Activated T-helper 17 cell treated with anti-CD3 and anti-CD28 coated beads, Interleukin-2, amount 50 U/mL, for 72 hours (primary cell): ENCODE data around the gene CD82. TPM values are rescaled to one million over a fixed set of nuclear protein-coding genes. Genes with fewer than 3 reads are reported as not detected.
"Not testable (repeated sequence)": the region's sequence is repeated elsewhere in the genome, so short reads cannot be mapped to it uniquely, and the experiment has no call there.

ENCODE experiments used
- ATAC-seq: fragments of 150-1000 bp; cut with Tn5 transposase; replicated peaks from 2 replicates; pipeline ENCODE4 v1.10.0; 2021; ENCODE audit warnings: mild to moderate bottlenecking, moderate library complexity
- H3K27ac Mint-ChIP-seq: one replicate; pipeline ENCODE4 v1.8.0; 2022; ENCODE audit warnings: mixed read lengths
- H3K27me3 Mint-ChIP-seq: one replicate; pipeline ENCODE4 v1.8.0; 2022; ENCODE audit warnings: mixed read lengths
- H3K36me3 Mint-ChIP-seq: one replicate; pipeline ENCODE4 v1.8.0; 2022; ENCODE audit warnings: low read depth, mild to moderate bottlenecking, mixed read lengths
- H3K4me1 Mint-ChIP-seq: one replicate; pipeline ENCODE4 v1.8.0; 2022; ENCODE audit warnings: mixed read lengths
- H3K4me3 Mint-ChIP-seq: one replicate; pipeline ENCODE4 v1.8.0; 2022; ENCODE audit warnings: mild to moderate bottlenecking, mixed read lengths
- H3K9me3 Mint-ChIP-seq: one replicate; pipeline ENCODE4 v1.8.0; 2022; ENCODE audit warnings: mixed read lengths
- total RNA-seq, 2 donors: library from RNA; stranded (reverse); gene quantifications; one replicate each; pipeline ENCODE4 v1.2.3, GENCODE V29; 2022

Gene CD82
- total RNA-seq, 2 donors from 2014 or later, result 147 to 620 TPM

GRCh38 chr11:44542372-44542771, 23.1 kb upstream of the CD82 start:
- Mint-ChIP-seq H3K4me1 (no peaks in the 10 kb centered on the region), H3K4me3 (no peak overlapping the region), H3K27ac (no peak overlapping the region), H3K27me3 (no peaks in the 10 kb centered on the region), H3K9me3 (no peaks in the 10 kb centered on the region), H3K36me3 (no peaks in the 10 kb centered on the region)
- peak; percentile 32 for ATAC-seq

GRCh38 chr11:44546984-44547383, 18.5 kb upstream of the CD82 start:
- not testable (repeated sequence) for ATAC-seq, H3K27ac Mint-ChIP-seq, H3K27me3 Mint-ChIP-seq, H3K9me3 Mint-ChIP-seq, H3K4me1 Mint-ChIP-seq, H3K36me3 Mint-ChIP-seq, H3K4me3 Mint-ChIP-seq

DNA sequence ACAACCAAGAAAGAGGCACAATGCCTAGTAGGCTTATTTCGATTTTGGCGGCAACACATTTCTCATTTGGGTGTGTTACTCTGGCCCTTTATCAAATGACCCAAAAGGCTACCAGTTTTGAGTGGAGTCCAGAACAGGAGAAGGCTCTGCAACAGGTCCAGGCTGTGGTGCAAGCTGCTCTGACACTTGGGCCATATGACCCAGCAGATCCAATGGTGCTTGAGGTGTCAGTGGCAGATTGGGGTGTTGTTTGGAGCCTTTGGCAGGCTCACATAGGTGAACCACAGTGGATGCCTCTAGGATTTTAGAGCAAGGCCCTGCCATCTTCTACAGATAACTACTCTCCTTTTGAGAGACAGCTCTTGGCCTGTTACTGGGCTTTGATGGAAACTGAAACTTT, 17.9 kb upstream of the CD82 start:
- H3K4me1 Mint-ChIP-seq, ATAC-seq, H3K9me3 Mint-ChIP-seq, H3K27me3 Mint-ChIP-seq, H3K36me3 Mint-ChIP-seq, H3K4me3 Mint-ChIP-seq, H3K27ac Mint-ChIP-seq: not testable (repeated sequence)

GRCh38 chr11:44548032-44548695, 17.3 kb upstream of the CD82 start:
- H3K27me3 Mint-ChIP-seq, result no peaks in the 10 kb centered on the region
- H3K4me3 Mint-ChIP-seq, result no peak overlapping the region
- H3K27ac Mint-ChIP-seq, result no peak overlapping the region
- H3K4me1 Mint-ChIP-seq, result no peaks in the 10 kb centered on the region
- H3K36me3 Mint-ChIP-seq, result no peaks in the 10 kb centered on the region
- no peaks in the 10 kb centered on the region for H3K9me3 Mint-ChIP-seq
- ATAC-seq, result no peak

GRCh38 chr11:44548961-44549749, 16.3 kb upstream of the CD82 start:
- ATAC-seq, H3K27me3 Mint-ChIP-seq, H3K4me1 Mint-ChIP-seq, H3K9me3 Mint-ChIP-seq, H3K27ac Mint-ChIP-seq, H3K36me3 Mint-ChIP-seq, H3K4me3 Mint-ChIP-seq: not testable (repeated sequence)

DNA sequence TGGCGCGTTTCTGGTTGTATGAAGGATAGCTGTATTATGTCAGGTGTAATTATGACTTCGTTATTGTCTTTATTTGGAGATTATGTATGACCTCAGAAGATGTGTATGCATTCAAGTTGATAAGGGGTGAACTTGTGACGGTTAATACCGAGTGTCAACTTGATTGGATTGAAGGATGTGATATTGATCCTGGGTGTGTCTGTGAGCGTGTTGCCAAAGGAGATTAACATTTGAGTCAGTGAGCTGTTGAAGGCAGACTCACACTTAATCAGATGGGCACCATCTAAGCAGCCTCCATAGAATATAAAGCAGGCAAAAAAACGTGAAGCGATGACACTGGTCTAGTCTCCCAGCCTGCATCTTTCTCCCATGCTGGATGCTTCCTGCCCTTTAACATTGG, 15.3 kb upstream of the CD82 start:
- H3K4me1 Mint-ChIP-seq, result no peaks in the 10 kb centered on the region
- no peaks in the 10 kb centered on the region for H3K27me3 Mint-ChIP-seq
- no peaks in the 10 kb centered on the region for H3K9me3 Mint-ChIP-seq
- no peak overlapping the region for H3K27ac Mint-ChIP-seq
- H3K4me3 Mint-ChIP-seq, result no peak overlapping the region
- no peak for ATAC-seq
- H3K36me3 Mint-ChIP-seq, result no peaks in the 10 kb centered on the region

DNA sequence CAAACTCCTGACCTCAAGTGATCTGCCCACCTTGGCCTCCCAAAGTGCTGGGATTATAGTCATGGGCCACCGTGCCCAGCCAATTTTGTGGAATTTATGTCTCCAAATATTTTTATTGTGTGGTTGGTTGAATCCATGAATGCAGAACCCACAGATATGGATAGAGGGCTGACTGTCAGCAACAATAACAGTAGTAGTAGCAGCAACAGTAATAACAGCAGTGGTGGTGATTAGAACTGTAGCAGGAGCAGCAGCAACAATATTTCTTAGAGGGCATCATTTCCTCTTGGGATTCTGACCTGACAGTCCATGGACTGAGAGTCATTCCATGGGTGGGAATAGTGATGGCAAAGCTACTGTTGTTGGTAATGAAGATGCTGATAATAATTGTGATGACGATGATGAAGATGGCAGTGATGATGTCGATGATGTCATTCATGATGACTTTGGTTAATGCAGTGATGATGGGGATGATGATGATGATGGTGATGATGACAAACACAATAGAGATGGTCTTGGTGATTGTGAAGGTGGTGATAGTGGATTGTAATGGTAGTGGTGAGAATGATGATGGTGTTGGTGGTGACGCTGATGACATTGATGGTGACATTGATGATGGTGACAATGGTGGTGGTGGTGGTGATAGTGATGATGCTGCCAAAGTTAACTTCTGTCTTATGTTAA, 13.9 kb upstream of the CD82 start:
- Mint-ChIP-seq H3K9me3 (no peaks in the 10 kb centered on the region), H3K27me3 (no peaks in the 10 kb centered on the region), H3K36me3 (no peaks in the 10 kb centered on the region), H3K4me1 (peaks cover under 1% of the 10 kb centered on the region), H3K4me3 (no peak overlapping the region), H3K27ac (no peak overlapping the region)
- ATAC-seq, result peak; percentile 11

DNA sequence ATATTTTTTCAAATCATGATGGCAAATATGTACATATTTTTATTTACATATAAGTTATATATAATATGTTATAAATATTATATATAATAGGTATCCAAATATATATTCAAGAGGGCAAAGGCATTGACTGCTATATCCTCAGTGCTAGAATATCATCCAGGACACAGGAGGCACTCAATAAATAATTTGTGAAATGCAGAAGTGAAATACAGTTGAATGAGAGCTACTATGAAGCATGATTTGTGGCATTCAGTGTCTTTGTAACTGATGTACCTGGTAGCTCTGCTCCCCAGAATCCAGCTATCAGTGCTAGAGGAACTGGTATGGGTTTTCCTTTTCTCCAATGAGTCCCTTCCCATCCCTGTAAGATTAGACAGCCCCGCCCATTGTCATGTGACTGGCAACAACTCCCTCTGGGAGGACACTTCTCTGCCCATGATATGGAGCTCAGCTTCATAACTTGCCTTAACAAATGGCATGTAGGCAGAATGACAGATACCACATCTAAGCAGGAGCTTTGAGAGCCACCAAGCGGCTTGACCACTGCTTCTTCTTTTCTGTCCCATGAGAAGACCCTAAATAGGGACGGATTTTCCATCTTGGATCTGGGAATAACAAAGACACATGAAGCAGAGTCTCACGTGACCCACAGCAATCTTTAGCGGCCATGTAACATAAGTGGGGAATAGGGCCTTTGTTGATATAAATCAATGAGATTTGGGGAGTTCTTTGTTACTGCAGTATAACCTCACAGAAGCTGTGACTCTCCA, 10.2 kb upstream of the CD82 start:
- Mint-ChIP-seq H3K27ac (no peak overlapping the region), H3K27me3 (no peaks in the 10 kb centered on the region), H3K9me3 (no peaks in the 10 kb centered on the region), H3K4me3 (no peak overlapping the region), H3K36me3 (no peaks in the 10 kb centered on the region), H3K4me1 (peaks cover 14% of the 10 kb centered on the region)
- ATAC-seq, result no peak

- H3K27ac Mint-ChIP-seq, result peak overlapping the region; percentile 62
- no peaks in the 10 kb centered on the region for H3K36me3 Mint-ChIP-seq
- ATAC-seq, result peak; percentile 72
- H3K27me3 Mint-ChIP-seq, result no peaks in the 10 kb centered on the region
- no peaks in the 10 kb centered on the region for H3K9me3 Mint-ChIP-seq
- H3K4me1 Mint-ChIP-seq, result peaks cover 14% of the 10 kb centered on the region
- H3K4me3 Mint-ChIP-seq, result peak overlapping the region; percentile 34
These were observed 8.6 kb upstream of the CD82 start for GRCh38 chr11:44556735-44557409.

- no peak overlapping the region for H3K27ac Mint-ChIP-seq
- H3K4me3 Mint-ChIP-seq, result no peak overlapping the region
- H3K9me3 Mint-ChIP-seq, result no peaks in the 10 kb centered on the region
- H3K27me3 Mint-ChIP-seq, result no peaks in the 10 kb centered on the region
- H3K4me1 Mint-ChIP-seq, result peaks cover 14% of the 10 kb centered on the region
- ATAC-seq, result no peak
- no peaks in the 10 kb centered on the region for H3K36me3 Mint-ChIP-seq
These were observed 8.0 kb upstream of the CD82 start for GRCh38 chr11:44557464-44557863.

DNA sequence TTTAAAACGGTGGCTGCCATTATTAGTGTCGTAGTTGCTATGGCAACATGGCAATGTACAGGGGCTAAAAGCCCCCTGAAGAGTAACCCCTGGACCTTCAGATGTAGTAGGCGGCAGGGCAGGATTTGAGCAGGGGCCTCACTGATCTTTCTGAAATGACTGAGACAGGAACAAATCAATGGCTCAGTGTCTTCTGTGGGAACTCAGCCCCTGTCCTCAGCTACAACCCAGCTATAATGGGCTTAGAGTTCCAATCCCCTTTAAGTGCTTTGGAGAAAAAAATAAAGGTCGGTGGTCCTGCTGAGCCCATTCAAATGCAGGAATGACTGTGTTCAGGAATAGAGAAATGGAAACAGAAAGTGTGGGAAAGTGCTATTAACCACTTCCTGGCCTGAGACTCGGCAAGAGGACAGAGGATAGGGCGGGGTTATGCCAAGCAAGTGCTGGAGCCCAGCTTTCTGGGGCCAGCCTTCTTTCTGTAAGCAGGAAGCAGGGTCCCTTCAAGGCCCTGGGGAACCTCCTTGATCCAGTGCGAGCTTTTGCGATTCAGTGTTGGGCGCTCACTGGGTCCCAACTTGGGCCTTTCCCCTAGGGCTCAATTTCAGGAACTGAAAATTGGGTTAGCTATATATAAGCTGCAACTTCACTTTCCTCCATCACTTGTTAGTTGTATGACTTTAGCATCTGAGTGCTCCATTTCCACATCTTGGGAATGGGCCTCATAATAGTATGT, 6.1 kb upstream of the CD82 start:
- Mint-ChIP-seq H3K27me3 (no peaks in the 10 kb centered on the region), H3K27ac (peak overlapping the region; percentile 51), H3K9me3 (no peaks in the 10 kb centered on the region), H3K4me1 (peaks cover 14% of the 10 kb centered on the region), H3K36me3 (no peaks in the 10 kb centered on the region), H3K4me3 (peak overlapping the region; percentile 49)
- peak; percentile 83 for ATAC-seq

DNA sequence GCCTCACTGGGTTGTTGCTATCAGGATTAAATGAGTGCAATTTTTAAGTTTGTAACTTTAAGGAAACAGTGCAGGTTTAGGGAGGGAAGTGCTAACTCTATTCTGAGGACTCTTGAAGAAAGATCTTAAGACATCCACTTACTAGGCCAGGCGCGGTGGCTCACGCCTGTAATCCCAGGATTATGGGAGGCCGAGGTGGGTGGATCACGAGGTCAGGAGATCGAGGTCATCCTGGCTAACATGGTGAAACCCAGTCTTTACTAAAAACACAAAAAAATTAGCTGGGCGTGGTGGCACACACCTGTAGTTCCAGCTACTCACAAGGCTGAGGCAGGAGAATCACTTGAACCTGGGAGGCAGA, 5.5 kb upstream of the CD82 start:
- Mint-ChIP-seq H3K4me3 (peak overlapping the region; percentile 49), H3K4me1 (peaks cover 14% of the 10 kb centered on the region), H3K27ac (peak overlapping the region; percentile 51)
- H3K36me3 Mint-ChIP-seq, ATAC-seq, H3K9me3 Mint-ChIP-seq, H3K27me3 Mint-ChIP-seq: not testable (repeated sequence)

- Mint-ChIP-seq H3K9me3 (no peaks in the 10 kb centered on the region), H3K4me1 (peaks cover 14% of the 10 kb centered on the region), H3K27me3 (no peaks in the 10 kb centered on the region), H3K27ac (no peak overlapping the region), H3K36me3 (peaks cover 9% of the 10 kb centered on the region), H3K4me3 (no peak overlapping the region)
- no peak for ATAC-seq
These were observed 4.1 kb upstream of the CD82 start for GRCh38 chr11:44561275-44561805.
